GM18508 (cell line): ENCODE results near the gene ZNF664.

Source experiments
- ATAC-seq: cut with Tn5 transposase; IDR thresholded peaks from one replicate; pipeline ENCODE4 v1.9.1; 2021; ENCODE audit warnings: moderate number of reproducible peaks; ENCODE audit not compliant: insufficient read depth, unreplicated experiment

The ZNF664 gene

GRCh38 chr12:123956249-123956648, 16.8 kb upstream of the ZNF664 start:
- ATAC-seq: no peak

GRCh38 chr12:123957196-123957595, 15.8 kb upstream of the ZNF664 start:
- ATAC-seq: no peak

- no peak for ATAC-seq
Observed at GRCh38 chr12:123958462-123958861, 14.6 kb upstream of the ZNF664 start.

GRCh38 chr12:123958876-123959275, 14.1 kb upstream of the ZNF664 start:
- no peak for ATAC-seq

- no peak for ATAC-seq
Observed at GRCh38 chr12:123960029-123960735, 12.8 kb upstream of the ZNF664 start.

GRCh38 chr12:123960856-123961255, 12.2 kb upstream of the ZNF664 start:
- ATAC-seq: no peak

- no peak for ATAC-seq
Observed at GRCh38 chr12:123961585-123962345, 11.2 kb upstream of the ZNF664 start.

GRCh38 chr12:123962513-123962912, 10.5 kb upstream of the ZNF664 start:
- ATAC-seq: no peak

- no peak for ATAC-seq
Observed at GRCh38 chr12:123963821-123964220, 9.2 kb upstream of the ZNF664 start.

GRCh38 chr12:123965382-123965781, 7.6 kb upstream of the ZNF664 start:
- no peak for ATAC-seq

GRCh38 chr12:123966596-123966995, 6.4 kb upstream of the ZNF664 start:
- ATAC-seq: no peak

- no peak for ATAC-seq
Observed at GRCh38 chr12:123967121-123967586, 5.9 kb upstream of the ZNF664 start.

GRCh38 chr12:123971449-123971769, 1.6 kb upstream of the ZNF664 start:
- ATAC-seq: no peak

- no peak for ATAC-seq
Observed at GRCh38 chr12:123971770-123972456, 1.1 kb upstream of the ZNF664 start.

GRCh38 chr12:123973552-123974341, 732 bp downstream of the ZNF664 start:
- no peak for ATAC-seq

GRCh38 chr12:123976227-123976826, 3.3 kb downstream of the ZNF664 start:
- ATAC-seq: no peak

GRCh38 chr12:123979566-123979965, 6.6 kb downstream of the ZNF664 start:
- no peak for ATAC-seq

GRCh38 chr12:123982269-123982668, 9.3 kb downstream of the ZNF664 start:
- ATAC-seq: no peak

GRCh38 chr12:123983822-123984485, 10.9 kb downstream of the ZNF664 start:
- ATAC-seq: no peak

- no peak for ATAC-seq
Observed at GRCh38 chr12:123984903-123985302, 11.9 kb downstream of the ZNF664 start.
